ENCODE data around the gene FNDC10.
"Not testable (repeated sequence)": the region's sequence is repeated elsewhere in the genome, so short reads cannot be mapped to it uniquely, and the experiment has no call there.

FNDC10 gene

GRCh38 chr1:1562556-1563195 lies 37.3 kb downstream of the FNDC10 start:
- DNase-seq: no peak

- DNase-seq: no peak
Measured at GRCh38 chr1:1561801-1562470, 38.0 kb downstream of the FNDC10 start.

GRCh38 chr1:1560178-1560577 lies 39.8 kb downstream of the FNDC10 start:
- DNase-seq: no peak

GRCh38 chr1:1559066-1559465 lies 40.9 kb downstream of the FNDC10 start:
- no peak for DNase-seq

GRCh38 chr1:1558591-1558990 lies 41.3 kb downstream of the FNDC10 start:
- no peak for DNase-seq

- not testable (repeated sequence) for DNase-seq
Measured at GRCh38 chr1:1557688-1558087, 42.2 kb downstream of the FNDC10 start.

- DNase-seq: not testable (repeated sequence)
Measured at GRCh38 chr1:1556961-1557360, 43.0 kb downstream of the FNDC10 start.

- DNase-seq: no peak
Measured at GRCh38 chr1:1556505-1556904, 43.4 kb downstream of the FNDC10 start.

- no peak for DNase-seq
Measured at GRCh38 chr1:1554926-1555915, 44.7 kb downstream of the FNDC10 start.

GRCh38 chr1:1554550-1554925 lies 45.4 kb downstream of the FNDC10 start:
- DNase-seq: no peak

- no peak for DNase-seq
Measured at GRCh38 chr1:1553821-1554494, 46.0 kb downstream of the FNDC10 start.

GRCh38 chr1:1552263-1552639 lies 47.7 kb downstream of the FNDC10 start:
- no peak for DNase-seq

GRCh38 chr1:1551524-1552262 lies 48.2 kb downstream of the FNDC10 start:
- DNase-seq: no peak

GRCh38 chr1:1550591-1551432 lies 49.1 kb downstream of the FNDC10 start:
- DNase-seq: no peak

GRCh38 chr1:1550087-1550486 lies 49.8 kb downstream of the FNDC10 start:
- DNase-seq: no peak

GRCh38 chr1:1548591-1548990 lies 51.3 kb downstream of the FNDC10 start:
- no peak for DNase-seq

Data from stimulated activated CD8-positive, alpha-beta memory T cell treated with anti-CD3 and anti-CD28 coated beads, Interleukin-4, amount 100 ng/mL, for 48 hours (primary cell).